Measurements from ENCODE around the gene FAM120B.

Gene FAM120B

DNA sequence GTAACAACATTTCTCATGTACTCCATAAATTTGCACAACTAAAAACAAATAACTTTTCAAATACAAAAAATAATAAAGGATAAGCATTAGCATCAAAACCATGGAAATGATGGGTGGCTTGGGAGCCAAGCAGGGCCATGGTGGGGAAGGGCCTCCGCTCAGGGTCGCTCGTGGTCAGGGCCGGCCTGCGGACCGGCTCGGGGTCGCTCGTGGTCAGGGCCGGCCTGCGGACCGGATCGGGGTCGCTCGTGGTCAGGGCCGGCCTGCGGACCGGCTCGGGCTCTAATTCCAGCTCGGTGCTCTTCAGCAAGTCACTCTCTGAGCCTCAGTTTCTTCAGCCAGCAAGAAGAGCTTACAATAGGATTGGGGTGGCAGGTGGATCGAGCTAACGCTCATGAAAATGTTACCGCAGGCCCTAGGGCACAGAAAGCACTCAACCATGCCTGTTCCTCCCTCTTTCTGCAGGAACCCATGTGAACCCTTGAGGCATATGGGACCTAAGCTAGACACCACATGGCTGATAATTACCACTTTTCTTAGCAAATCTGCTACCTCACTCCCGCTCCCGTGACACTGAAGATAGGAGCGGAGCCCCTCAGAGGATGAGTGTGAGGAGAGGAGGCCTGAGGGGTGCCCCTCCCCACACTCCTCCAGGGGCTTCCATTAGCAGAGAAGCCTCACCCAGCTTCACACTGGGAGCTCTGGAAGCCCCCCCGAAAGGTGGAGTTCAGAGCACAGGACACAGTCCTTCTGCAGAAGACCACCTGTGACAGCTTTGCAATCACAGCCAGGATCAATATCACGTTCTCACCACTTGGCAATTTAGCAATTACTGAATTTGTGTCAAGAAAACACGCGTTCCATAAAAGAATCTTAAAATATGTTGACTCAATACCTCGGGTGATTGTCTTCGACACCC is 143.5 kb downstream of the FAM120B start:
- no peaks in the 10 kb centered on the region for H3K36me3 ChIP-seq
- no peak overlapping the region for H3K9ac ChIP-seq
- H3K9me3 ChIP-seq (replicated peaks in 1 of 11): no peaks in the 10 kb centered on the region
- no peaks in the 10 kb centered on the region for H3K27me3 ChIP-seq
- no peak overlapping the region for H3K4me3 ChIP-seq
- H3K4me2 ChIP-seq: peak overlapping the region in 5 of 11 experiments; percentile 13 to 25 (median 17); a peak in 1 of 22 replicates
- TF ChIP-seq Cebpa-rat (IDR thresholded peaks at IDR 0.05): no peak
- H3K27ac ChIP-seq: no peak overlapping the region
- peaks cover 0 to 9% (median 0%) of the 10 kb centered on the region in 11 experiments; a peak in 1 of 22 replicates for H4K20me1 ChIP-seq
- H3K4me1 ChIP-seq: peaks cover 0 to 17% (median 8%) of the 10 kb centered on the region in 10 experiments; a peak in 10 of 20 replicates

GRCh38 chr6:170450916-170451761 is 144.6 kb downstream of the FAM120B start:
- Histone ChIP-seq H3K4me1 (peaks cover 0 to 17% (median 8%) of the 10 kb centered on the region in 10 experiments; a peak in 9 of 20 replicates), H3K27me3 (no peaks in the 10 kb centered on the region), H3K36me3 (no peaks in the 10 kb centered on the region), H3K4me3 (no peak overlapping the region), H3K9me3 (replicated peaks in 1 of 11) (no peaks in the 10 kb centered on the region), H3K4me2 (no peak overlapping the region), H3K9ac (no peak overlapping the region), H4K20me1 (peaks cover 0 to 5% (median 0%) of the 10 kb centered on the region in 11 experiments; a peak in 1 of 22 replicates), H3K27ac (no peak overlapping the region)
- no peak for TF ChIP-seq Cebpa-rat (IDR thresholded peaks at IDR 0.05)

DNA sequence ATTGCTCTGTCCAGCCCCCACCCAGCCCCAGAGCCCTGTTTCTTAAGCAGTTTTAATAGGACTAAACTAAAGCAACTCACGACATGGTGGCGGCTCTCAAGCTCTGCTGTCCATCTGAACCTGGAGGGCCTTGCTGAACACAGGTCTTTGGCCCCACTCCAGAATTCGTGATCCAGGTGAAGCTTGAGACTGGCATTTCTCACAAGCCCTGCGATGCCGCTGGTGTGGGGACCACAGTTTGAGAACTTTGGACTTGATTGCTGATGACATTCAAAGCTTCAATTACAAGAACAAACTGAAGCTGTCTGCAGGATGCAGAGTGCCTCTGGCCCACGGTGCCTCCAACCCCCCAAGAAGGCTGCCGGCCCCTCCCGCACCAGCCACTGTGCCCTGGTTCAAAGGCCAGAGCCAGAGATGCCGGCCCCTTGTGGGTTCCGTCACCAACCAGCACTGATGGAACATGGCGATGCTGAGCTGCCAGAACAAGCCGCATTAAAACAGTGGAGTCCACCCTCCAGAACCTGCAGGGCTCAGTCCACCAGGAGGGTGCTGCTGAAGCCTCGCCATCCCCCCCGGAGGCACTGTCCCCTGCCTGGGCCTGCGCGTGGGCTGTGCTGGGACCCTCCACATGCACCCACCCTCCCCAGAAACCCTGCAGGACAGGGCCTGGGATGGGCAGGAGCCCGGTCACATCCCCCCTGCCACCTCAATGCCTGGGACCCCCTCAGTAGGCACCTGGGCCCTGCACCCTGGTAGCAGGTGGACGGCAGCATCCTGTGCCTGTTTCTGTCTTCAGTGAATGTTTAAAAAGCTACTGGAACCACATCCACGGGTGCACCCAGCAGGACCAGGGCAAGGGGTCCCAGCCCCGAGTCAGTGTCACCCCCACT is 145.4 kb downstream of the FAM120B start:
- TF ChIP-seq Cebpa-rat (IDR thresholded peaks at IDR 0.05): no peak
- Histone ChIP-seq H3K4me3 (no peak overlapping the region), H3K27me3 (no peaks in the 10 kb centered on the region), H3K9ac (no peak overlapping the region), H3K9me3 (replicated peaks in 1 of 11) (no peaks in the 10 kb centered on the region), H3K36me3 (no peaks in the 10 kb centered on the region), H3K4me1 (peaks cover 0 to 17% (median 8%) of the 10 kb centered on the region in 10 experiments; a peak in 9 of 20 replicates), H4K20me1 (peaks cover 0 to 5% (median 0%) of the 10 kb centered on the region in 11 experiments; a peak in 2 of 22 replicates), H3K4me2 (no peak overlapping the region), H3K27ac (no peak overlapping the region)

GRCh38 chr6:170452767-170453545 is 146.4 kb downstream of the FAM120B start:
- no peaks in the 10 kb centered on the region for H3K27me3 ChIP-seq
- no peak overlapping the region for H3K4me3 ChIP-seq
- H3K27ac ChIP-seq: no peak overlapping the region
- peaks cover 0 to 17% (median 8%) of the 10 kb centered on the region in 10 experiments; a peak in 9 of 20 replicates for H3K4me1 ChIP-seq
- H3K9me3 ChIP-seq (replicated peaks in 1 of 11): no peaks in the 10 kb centered on the region
- no peak for TF ChIP-seq Cebpa-rat (IDR thresholded peaks at IDR 0.05)
- no peaks in the 10 kb centered on the region; a peak in 2 of 22 replicates for H4K20me1 ChIP-seq
- no peak overlapping the region for H3K4me2 ChIP-seq
- no peak overlapping the region for H3K9ac ChIP-seq
- H3K36me3 ChIP-seq: no peaks in the 10 kb centered on the region

DNA sequence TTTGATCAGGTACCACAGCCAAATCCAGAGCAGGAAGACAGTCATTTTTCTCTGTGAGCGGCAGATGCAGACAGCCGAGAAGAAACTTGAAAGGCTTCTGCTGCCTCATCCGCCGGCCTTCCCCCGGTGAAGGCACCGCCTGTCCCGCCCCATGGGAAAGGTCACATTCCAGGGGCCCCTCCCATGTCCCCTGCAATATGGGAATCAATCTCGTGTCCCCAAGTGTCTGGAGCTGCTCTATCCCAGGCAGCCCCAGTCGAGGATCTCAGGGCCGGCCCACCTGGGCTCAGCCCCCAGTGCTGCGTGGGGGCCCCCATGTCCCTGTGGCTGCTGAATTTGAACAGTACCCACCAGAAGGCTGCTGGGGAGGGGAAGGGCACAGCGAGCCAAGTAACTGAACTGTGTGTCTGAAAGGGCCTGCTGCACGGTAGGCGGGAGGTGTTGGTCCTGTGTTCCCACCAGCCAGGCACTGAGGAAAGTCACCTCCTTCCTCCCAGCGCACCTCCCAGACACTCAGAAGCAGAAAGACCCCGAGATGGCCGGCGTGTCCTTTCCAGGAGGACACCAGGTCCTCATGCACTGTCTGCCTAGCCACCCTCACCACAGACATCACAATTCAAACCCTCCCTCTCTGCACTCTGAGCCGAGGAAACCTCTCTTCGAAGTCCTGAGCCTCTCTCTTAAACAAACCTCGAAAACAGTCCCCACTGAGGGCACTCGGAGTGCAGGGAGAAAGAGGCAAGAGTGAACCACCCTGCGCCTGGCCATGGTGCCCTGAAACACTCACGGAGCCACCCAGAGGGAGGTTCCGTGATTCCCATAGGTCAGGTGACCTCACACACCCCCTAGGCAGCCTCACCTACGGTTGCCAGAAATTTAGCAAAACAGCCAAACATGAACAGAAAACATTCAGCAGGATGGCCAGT is 147.3 kb downstream of the FAM120B start:
- H3K4me1 ChIP-seq: peaks cover 0 to 17% (median 8%) of the 10 kb centered on the region in 10 experiments; a peak in 9 of 20 replicates
- H3K27me3 ChIP-seq: no peaks in the 10 kb centered on the region
- no peak overlapping the region for H3K4me3 ChIP-seq
- no peaks in the 10 kb centered on the region for H3K36me3 ChIP-seq
- peak overlapping the region in 1 of 11 experiments; percentile 10; a peak in 2 of 22 replicates for H3K4me2 ChIP-seq
- no peak overlapping the region for H3K9ac ChIP-seq
- H3K27ac ChIP-seq: no peak overlapping the region
- H3K9me3 ChIP-seq (replicated peaks in 1 of 11): no peaks in the 10 kb centered on the region
- TF ChIP-seq Cebpa-rat (IDR thresholded peaks at IDR 0.05): no peak
- no peaks in the 10 kb centered on the region; a peak in 2 of 22 replicates for H4K20me1 ChIP-seq

- Histone ChIP-seq H3K9me3 (replicated peaks in 1 of 11) (no peaks in the 10 kb centered on the region), H3K4me2 (peak overlapping the region in 5 of 11 experiments; percentile 6 to 21 (median 10); a peak in 4 of 22 replicates), H3K4me1 (peaks cover 1 to 21% (median 10%) of the 10 kb centered on the region in 10 experiments; a peak in 19 of 20 replicates), H3K27me3 (no peaks in the 10 kb centered on the region), H3K36me3 (no peaks in the 10 kb centered on the region), H4K20me1 (no peaks in the 10 kb centered on the region; a peak in 2 of 22 replicates), H3K9ac (no peak overlapping the region), H3K27ac (no peak overlapping the region), H3K4me3 (no peak overlapping the region)
- TF ChIP-seq Cebpa-rat (IDR thresholded peaks at IDR 0.05): no peak
Observed at GRCh38 chr6:170454512-170455285, 148.1 kb downstream of the FAM120B start.
